NCI-H82 (cell line): ENCODE measurements around the gene PRKD1.
"Not testable (repeated sequence)": the region's sequence is repeated elsewhere in the genome, so short reads cannot be mapped to it uniquely, and the experiment has no call there.

Experiments
- DNase-seq: peaks from one replicate; lab custom pipeline; 2025; lab: John Stamatoyannopoulos, UW

The PRKD1 gene

GRCh38 chr14:29798108-29798663 is 129.5 kb downstream of the PRKD1 start:
- DNase-seq = no peak

GRCh38 chr14:29796853-29797252 is 130.8 kb downstream of the PRKD1 start:
- no peak for DNase-seq

GRCh38 chr14:29789475-29789874 is 138.2 kb downstream of the PRKD1 start:
- DNase-seq = no peak

GRCh38 chr14:29788093-29788492 is 139.6 kb downstream of the PRKD1 start:
- no peak for DNase-seq

- no peak for DNase-seq
These were observed 144.1 kb downstream of the PRKD1 start for GRCh38 chr14:29783556-29783955.

- DNase-seq = no peak
These were observed 145.6 kb downstream of the PRKD1 start for GRCh38 chr14:29782041-29782440.

GRCh38 chr14:29777142-29777541 is 150.5 kb downstream of the PRKD1 start:
- not testable (repeated sequence) for DNase-seq

- no peak for DNase-seq
These were observed 153.7 kb downstream of the PRKD1 start for GRCh38 chr14:29773990-29774389.

GRCh38 chr14:29763342-29763858 is 164.2 kb downstream of the PRKD1 start:
- no peak for DNase-seq

- DNase-seq = no peak
These were observed 167.9 kb downstream of the PRKD1 start for GRCh38 chr14:29759521-29760340.

- no peak for DNase-seq
These were observed 169.9 kb downstream of the PRKD1 start for GRCh38 chr14:29757711-29758233.

GRCh38 chr14:29757188-29757680 is 170.4 kb downstream of the PRKD1 start:
- DNase-seq = no peak

- DNase-seq = no peak
These were observed 171.6 kb downstream of the PRKD1 start for GRCh38 chr14:29756019-29756385.

GRCh38 chr14:29755311-29756018 is 172.2 kb downstream of the PRKD1 start:
- DNase-seq = no peak

- DNase-seq = no peak
These were observed 173.5 kb downstream of the PRKD1 start for GRCh38 chr14:29754134-29754533.

- DNase-seq = no peak
These were observed 175.3 kb downstream of the PRKD1 start for GRCh38 chr14:29752221-29752923.

GRCh38 chr14:29749829-29750228 is 177.8 kb downstream of the PRKD1 start:
- DNase-seq = no peak

- no peak for DNase-seq
These were observed 178.3 kb downstream of the PRKD1 start for GRCh38 chr14:29749327-29749726.

- DNase-seq = no peak
These were observed 181.8 kb downstream of the PRKD1 start for GRCh38 chr14:29745863-29746262.

GRCh38 chr14:29743531-29743930 is 184.1 kb downstream of the PRKD1 start:
- DNase-seq = no peak

GRCh38 chr14:29741909-29742401 is 185.7 kb downstream of the PRKD1 start:
- DNase-seq = no peak

GRCh38 chr14:29740491-29740890 is 187.2 kb downstream of the PRKD1 start:
- peak; percentile 16 for DNase-seq
